Measurements from ENCODE around the gene SEMA4F. TPM values are rescaled to one million over a fixed set of nuclear protein-coding genes. Genes with fewer than 3 reads are reported as not detected.

Gene SEMA4F
- total RNA-seq, 1 experiment from 2014 or later, result 1.8 TPM

DNA sequence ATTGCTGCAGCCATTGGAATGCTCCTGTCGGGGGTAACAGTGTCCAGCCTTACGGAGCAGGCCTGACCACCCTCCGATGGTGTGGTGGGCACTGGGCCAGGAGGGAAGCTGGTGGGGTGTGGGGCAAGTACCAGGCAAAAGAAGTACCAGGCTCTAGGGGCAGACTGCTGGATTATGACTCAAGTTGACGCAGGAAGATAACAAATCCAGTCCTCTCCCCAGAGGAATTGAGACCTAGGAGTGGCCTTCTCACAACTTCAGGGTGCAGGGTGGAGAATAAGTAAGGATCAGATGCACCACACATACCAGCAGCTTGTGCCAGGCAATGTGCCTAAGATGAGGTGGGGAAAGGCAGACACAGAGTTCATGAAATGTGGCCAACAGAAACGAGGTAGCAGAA, 37.9 kb downstream of the SEMA4F start:
- Histone ChIP-seq H3K9me3 (no peaks in the 10 kb centered on the region), H3K4me3 (no peak overlapping the region), H3K27me3 (no peaks in the 10 kb centered on the region), H3K36me3 (no peaks in the 10 kb centered on the region)
- no peak for DNase-seq

DNA sequence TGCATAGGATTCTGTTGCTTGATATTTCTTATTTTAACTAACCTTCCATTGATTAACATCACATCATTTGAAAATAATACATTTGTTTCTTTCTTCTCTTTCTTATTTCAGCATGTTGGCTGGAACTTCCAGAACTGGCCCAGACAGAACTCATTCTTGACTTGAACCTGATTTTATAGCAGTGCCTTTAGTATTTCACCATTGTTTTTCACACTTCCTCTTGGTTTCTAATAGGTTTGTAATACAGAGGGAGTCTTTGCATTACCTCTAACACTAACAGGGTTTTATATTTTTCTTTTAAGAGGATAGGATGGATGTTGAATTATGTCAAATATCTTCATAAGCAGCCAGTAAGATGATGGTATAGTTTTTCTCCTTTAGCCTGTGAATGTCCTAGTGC, 39.2 kb downstream of the SEMA4F start:
- H3K27me3 ChIP-seq, result no peaks in the 10 kb centered on the region

DNA sequence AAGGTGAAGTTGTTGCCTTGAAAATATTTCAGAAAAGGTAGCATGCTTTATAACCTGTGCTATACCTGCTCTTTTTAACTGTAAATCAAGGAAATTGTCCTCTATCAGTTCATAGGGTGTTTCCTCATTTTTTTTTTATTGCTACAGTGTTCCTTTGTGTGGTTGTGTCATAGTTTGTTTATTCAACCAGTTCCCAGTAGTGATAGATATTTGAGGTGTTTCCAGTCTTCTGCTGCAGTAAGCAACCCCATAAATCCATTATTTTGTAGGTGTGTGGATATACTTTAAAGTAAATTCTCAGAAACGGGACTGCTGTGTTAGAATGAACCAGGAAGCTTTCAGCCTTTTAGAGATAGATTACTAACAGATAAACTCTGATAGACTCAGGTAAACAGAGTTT, 39.6 kb downstream of the SEMA4F start:
- H3K9me3 ChIP-seq, result no peaks in the 10 kb centered on the region
- H3K27me3 ChIP-seq, result no peaks in the 10 kb centered on the region
- no peaks in the 10 kb centered on the region for H3K36me3 ChIP-seq
- H3K4me3 ChIP-seq, result no peak overlapping the region
- no peak for DNase-seq

More for the DNA sequence above, 39.2 kb downstream of the SEMA4F start:
- no peak for DNase-seq
- no peaks in the 10 kb centered on the region for H3K9me3 ChIP-seq
- H3K4me3 ChIP-seq, result no peak overlapping the region
- no peaks in the 10 kb centered on the region for H3K36me3 ChIP-seq

DNA sequence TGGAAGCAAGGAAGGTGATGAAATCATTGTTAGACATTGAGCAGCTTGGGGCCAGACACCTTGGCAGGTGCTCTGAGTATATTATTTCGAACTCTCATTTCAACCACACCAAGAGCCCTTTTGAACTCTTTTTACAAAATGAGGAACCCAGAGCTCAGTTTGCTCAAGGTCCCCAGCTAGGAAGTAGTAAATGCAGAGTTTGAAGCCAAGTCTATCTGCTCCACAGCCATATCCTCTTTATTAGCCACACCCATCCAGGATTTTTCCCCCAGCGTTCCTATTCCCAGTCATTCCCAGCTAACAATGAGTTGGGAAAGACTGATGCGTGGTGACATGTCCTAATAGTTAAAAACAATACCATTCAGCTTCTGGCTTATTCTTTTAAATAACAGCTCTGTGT, 40.2 kb downstream of the SEMA4F start:
- no peaks in the 10 kb centered on the region for H3K27me3 ChIP-seq
- DNase-seq, result no peak
- no peak overlapping the region for H3K4me3 ChIP-seq

DNA sequence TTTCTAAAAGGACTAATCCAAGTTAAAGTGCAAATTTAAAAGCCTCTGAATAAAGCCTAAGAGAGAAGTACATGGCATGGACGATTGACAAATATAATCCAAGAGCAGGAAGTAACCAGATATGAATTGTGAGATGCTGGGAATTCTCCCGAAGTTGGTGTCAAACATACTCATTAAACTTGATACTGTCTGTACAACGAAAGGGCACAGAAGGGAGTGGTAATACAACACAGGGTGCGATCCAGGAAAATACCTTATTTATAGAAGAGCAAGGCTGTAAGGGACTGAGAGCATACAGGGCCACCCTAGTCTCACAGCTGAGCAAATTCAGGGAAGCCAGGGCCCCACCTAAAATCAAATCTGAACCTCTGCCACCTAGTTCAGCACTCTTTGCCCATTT, 41.6 kb downstream of the SEMA4F start:
- Histone ChIP-seq H3K27me3 (no peaks in the 10 kb centered on the region), H3K4me3 (no peak overlapping the region), H3K9me3 (no peaks in the 10 kb centered on the region), H3K36me3 (no peaks in the 10 kb centered on the region)
- no peak for DNase-seq

More for the DNA sequence above, 40.2 kb downstream of the SEMA4F start:
- H3K36me3 ChIP-seq, result no peaks in the 10 kb centered on the region
- H3K9me3 ChIP-seq, result no peaks in the 10 kb centered on the region

DNA sequence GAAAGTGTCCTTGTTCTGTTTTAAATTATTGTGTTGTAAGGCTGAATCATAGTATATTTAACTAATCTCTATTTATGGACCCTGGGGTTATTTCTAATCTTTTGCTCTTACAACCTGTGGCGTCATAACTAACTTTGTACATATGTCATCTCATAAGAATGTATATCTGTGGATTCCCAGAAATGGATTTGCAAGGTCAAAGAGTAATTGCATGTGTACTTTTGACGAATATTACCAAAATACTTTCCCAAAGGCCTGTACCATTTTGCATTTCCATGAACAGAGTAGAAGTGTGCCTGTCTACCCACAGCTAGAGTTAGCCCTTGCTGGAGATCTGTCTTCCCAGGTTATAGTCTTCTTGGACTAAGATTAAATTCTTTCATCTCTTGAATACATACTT, 42.8 kb downstream of the SEMA4F start:
- Histone ChIP-seq H3K27me3 (no peaks in the 10 kb centered on the region), H3K4me3 (no peak overlapping the region), H3K36me3 (no peaks in the 10 kb centered on the region), H3K9me3 (no peaks in the 10 kb centered on the region)
- DNase-seq, result no peak

DNA sequence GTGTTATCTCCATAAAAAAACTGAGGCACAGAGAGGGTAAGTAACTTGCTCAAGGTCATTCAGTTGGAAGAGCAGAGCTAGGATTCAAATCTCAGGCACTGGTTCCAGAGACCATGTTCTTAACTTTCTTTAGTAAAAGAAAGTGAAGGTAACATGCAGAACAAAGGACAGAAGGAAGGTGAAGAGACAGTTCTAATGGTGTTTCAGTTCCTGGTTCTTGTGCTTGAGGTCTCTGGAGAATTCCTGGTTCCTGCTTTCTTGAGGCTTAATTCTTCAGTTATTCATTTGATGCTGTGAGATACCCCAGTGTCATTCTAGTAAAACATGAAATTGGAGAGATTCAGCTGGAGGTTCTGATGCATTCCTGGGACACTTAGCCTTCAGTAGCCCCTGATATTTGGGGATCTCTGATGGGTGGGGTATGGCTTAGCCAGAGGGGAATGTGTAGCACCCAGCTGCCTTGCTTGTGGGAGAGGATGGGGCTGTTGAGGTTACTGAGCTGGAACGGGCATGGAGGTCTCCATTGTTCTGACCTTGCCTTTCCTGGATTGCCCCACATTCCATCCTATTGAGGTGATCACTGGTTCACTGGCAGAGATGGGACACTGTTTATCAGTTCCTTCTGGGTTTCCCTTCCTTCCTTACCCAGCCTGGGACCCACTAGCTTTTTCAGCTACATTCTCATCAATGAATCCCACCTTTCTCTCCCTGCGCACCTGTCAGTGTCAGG, 46.8 kb downstream of the SEMA4F start:
- H3K9me3 ChIP-seq, result 0 out of 2 replicates have a peak, but pooled peaks cover 2% of the 10 kb centered on the region
- no peak for DNase-seq
- no peaks in the 10 kb centered on the region for H3K36me3 ChIP-seq
- no peaks in the 10 kb centered on the region for H3K27me3 ChIP-seq
- no peak overlapping the region for H3K4me3 ChIP-seq

DNA sequence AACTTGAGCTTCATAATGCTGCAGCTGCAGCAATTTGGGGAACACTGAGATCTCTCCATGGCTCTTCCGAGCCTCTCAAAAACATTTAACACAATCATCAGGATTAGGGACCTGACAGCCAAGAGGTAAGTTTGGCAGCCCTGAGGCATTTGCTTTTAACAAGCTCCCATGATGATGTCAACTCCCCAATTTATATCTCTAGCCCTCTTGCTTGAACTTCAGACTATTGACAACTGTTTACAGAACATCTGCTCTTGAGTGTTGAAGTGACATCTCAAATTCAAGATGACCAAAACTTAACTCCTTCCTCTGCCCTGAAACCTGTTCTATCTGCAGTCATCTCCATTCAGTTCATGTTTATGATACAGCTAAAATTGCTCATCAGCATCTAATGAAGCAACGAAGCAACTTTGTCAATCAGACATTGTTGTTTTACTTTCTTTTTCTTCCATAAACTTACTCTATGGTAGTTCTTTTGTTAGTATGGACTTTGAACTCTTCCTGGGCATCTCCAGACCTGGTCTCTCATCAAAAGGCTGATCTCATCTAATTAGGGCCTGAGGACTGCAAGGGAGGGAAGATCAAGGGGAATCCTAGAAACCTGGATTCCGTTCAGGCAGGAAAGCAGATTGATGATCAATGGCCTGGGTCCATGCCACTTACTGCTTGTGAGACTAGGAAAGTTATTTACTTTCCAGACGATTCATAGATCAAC, 48.1 kb downstream of the SEMA4F start:
- H3K4me3 ChIP-seq, result no peak overlapping the region

DNA sequence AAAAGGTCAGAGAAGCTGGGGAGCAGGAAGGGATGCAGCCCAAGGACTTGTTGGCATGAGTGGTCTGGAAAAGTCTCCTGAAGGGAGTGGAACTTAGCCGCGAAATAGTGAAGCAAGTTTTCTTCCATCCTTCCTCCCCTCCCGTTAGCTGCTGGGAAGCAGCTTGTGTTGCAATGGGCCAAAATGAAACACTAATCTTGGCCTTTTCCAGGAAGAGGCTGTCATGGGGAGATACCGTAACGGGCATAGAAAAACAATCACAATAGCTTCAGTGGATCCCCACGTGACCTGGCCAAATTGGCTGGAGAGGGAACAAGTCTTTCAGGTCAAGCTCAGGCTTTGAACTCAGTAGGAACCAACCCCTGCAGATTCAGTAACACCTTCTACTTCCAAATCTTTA, 49.3 kb downstream of the SEMA4F start:
- Histone ChIP-seq H3K36me3 (no peaks in the 10 kb centered on the region), H3K27me3 (no peaks in the 10 kb centered on the region), H3K9me3 (0 out of 2 replicates have a peak, but pooled peaks cover 2% of the 10 kb centered on the region), H3K4me3 (no peak overlapping the region)
- DNase-seq, result no peak

More for the DNA sequence above, 48.1 kb downstream of the SEMA4F start:
- no peak for DNase-seq
- Histone ChIP-seq H3K27me3 (no peaks in the 10 kb centered on the region), H3K36me3 (no peaks in the 10 kb centered on the region), H3K9me3 (0 out of 2 replicates have a peak, but pooled peaks cover 2% of the 10 kb centered on the region)

DNA sequence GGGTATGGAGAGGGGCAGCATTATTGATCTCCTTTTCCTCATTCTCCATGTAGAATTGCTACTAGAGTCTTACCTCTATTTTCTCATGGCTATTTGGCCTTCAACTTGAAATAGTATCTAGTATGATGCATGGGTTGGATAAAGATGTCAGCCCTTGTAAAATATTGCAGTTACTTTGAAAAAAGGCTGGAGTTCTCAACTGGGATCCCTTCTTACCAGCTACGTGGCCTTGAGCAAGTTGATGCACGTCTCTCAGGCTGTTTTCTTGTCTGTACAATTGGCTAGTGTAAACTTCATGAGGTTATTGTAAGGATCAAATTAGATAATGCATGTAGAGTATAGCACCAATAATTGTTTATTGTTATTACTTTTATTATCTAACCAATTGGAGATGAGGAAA, 50.2 kb downstream of the SEMA4F start:
- no peak for DNase-seq
- Histone ChIP-seq H3K4me3 (no peak overlapping the region), H3K36me3 (no peaks in the 10 kb centered on the region), H3K27me3 (no peaks in the 10 kb centered on the region), H3K9me3 (0 out of 2 replicates have a peak, but pooled peaks cover 2% of the 10 kb centered on the region)

DNA sequence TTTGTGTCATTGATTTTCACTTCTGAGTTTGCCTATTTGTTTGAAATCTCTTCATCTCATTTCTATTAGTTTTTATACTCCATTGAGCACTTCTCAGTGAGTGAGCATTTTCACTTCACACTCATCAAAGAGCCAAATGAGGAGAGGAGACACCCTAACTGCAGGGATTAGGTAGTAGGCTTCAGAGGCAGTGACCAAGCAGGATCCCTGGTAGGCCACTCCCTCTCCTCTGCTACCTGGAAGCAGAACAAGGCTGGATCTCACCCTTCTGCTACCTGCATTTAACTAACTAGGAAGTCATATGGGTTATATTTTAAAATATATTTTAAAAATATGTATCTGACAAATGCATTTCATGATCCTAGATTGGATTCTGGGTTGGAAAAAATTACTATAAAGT, 52.7 kb downstream of the SEMA4F start:
- Histone ChIP-seq H3K4me3 (no peak overlapping the region), H3K9me3 (0 out of 2 replicates have a peak, but pooled peaks cover 2% of the 10 kb centered on the region), H3K36me3 (no peaks in the 10 kb centered on the region), H3K27me3 (no peaks in the 10 kb centered on the region)
- DNase-seq, result no peak

DNA sequence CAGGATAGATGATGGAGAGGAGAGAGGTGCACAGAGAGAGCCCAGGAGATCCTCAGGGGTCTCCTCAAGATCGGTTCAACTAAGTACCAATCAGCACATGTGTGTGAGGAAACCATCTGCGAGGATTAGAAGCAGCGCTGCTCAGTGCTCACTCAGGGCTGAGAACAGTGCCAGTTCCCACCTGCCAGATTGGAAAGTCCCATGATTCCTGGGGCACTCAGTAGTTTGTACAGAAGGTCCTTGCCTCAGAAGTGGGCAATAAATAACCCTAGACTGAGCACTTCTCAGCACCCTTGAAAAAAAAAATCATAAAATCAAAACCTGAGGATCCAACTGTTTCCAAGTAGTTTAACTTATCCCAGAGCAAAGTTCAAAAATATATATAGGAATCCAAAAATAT, 53.8 kb downstream of the SEMA4F start:
- H3K4me3 ChIP-seq, result no peak overlapping the region
- no peaks in the 10 kb centered on the region for H3K9me3 ChIP-seq

DNA sequence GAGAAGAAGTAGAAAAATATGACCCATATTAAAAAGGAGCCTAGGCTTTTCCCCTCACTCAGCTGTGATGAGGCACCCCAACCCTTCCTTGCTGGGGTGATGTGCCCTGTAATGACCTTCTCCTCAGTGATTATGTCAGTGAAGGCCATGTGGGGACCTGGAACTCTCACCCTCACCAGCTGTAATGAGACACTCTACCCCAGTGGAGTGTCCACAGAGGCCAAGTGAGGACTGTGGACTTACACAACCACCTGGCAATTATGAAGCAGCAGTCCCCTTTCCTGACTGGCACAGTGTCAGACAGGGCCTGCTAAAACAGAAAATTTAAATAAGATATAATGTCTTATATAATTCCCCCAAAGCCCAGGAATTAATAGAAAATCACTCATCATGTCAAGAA, 54.2 kb downstream of the SEMA4F start:
- H3K27me3 ChIP-seq, result no peaks in the 10 kb centered on the region
- peak; percentile 15 for DNase-seq
- H3K4me3 ChIP-seq, result no peak overlapping the region
- no peaks in the 10 kb centered on the region for H3K36me3 ChIP-seq
- no peaks in the 10 kb centered on the region for H3K9me3 ChIP-seq

More for the DNA sequence above, 53.8 kb downstream of the SEMA4F start:
- no peak for DNase-seq
- Histone ChIP-seq H3K27me3 (no peaks in the 10 kb centered on the region), H3K36me3 (no peaks in the 10 kb centered on the region)

DNA sequence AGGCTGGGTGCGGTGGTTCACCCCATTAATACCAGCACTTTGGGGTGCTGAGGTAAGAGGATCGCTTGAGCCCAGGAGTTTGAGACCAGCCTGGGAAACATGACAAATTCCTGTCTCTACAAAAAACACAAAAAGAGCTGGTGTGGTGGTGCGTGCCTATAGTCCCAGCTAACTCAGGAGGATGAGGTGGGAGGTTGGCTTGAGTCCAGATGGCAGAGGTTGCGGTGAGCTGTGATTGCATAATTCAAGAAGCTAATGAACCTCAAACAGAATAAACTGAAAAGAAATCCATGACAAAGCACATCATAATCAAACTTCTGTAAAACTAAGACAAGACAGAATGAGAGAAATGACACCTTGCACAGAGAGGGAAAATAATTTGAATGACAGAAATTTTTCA, 54.8 kb downstream of the SEMA4F start:
- Histone ChIP-seq H3K27me3 (no peaks in the 10 kb centered on the region), H3K9me3 (no peaks in the 10 kb centered on the region), H3K4me3 (no peak overlapping the region), H3K36me3 (no peaks in the 10 kb centered on the region)
- DNase-seq, result peak; percentile 83

DNA sequence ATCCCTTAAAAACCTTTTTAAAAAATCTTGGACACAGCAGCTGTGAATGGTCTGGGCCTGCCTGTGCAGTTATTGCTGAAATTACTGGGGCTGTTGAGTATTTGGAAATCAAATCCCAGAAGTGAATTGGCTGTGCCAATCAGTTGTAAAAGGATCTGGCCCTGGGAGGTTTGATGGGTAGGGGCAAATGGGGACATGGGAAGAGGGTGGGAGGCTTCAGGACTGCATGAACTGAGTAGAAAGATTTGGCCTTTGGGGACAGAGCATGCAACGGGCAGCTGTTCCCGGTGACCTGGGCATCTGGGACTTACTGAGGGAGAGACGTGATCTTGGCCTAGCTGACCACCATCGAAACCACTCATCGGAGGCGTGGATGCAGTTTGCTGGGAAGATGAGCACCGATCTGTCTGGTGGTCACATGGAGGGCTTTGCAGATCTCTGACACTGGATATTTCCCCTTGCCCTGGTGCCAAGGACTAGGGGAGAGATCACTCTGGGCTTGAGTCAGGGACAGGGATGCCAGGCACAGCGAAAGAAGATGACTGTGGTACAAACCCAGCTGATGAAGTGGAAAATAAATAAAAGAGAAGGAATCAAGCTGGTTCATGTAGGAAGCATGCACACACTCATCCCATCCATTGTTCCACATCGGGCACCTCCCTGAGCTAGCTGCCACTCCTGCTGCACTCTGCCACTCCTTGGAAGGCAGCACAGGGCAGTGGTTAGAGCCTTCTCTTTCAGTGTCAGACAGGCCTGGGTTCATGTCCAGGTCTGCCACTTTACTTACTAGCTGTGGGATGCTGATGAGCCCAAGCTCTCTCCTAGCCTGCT, 58.4 kb downstream of the SEMA4F start:
- no peaks in the 10 kb centered on the region for H3K27me3 ChIP-seq
- no peak overlapping the region for H3K4me3 ChIP-seq
- H3K9me3 ChIP-seq, result no peaks in the 10 kb centered on the region
- no peaks in the 10 kb centered on the region for H3K36me3 ChIP-seq
- peak; percentile 76 for DNase-seq

DNA sequence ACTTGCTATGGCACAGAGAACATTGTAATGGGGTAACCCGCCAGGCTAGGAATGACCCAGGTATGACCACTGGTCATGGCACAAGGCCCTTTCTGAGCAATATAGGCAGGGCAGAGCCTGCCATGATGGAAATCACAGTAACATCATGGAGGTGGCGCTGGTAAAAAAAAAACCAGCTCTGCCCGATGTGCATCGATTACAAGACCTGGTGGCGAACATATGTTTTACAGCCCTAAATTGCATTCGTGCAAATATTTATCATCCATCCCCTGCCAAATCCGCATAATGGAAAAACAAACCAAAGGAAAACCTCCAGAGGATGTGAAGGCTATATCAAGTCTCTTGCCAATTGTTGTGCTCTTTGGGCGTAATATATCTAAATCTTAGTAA, 60.6 kb downstream of the SEMA4F start:
- Histone ChIP-seq H3K9me3 (no peaks in the 10 kb centered on the region), H3K36me3 (no peaks in the 10 kb centered on the region), H3K4me3 (peak overlapping the region; percentile 45; the same call in 1 of the 2 replicates), H3K27me3 (no peaks in the 10 kb centered on the region)
- DNase-seq, result peak; percentile 28
